Activated CD4-positive, alpha-beta T cell treated with anti-CD3 and anti-CD28 coated beads for 36 hours (primary cell): ENCODE data around the gene DUXA. TPM values are rescaled to one million over a fixed set of nuclear protein-coding genes. Genes with fewer than 3 reads are reported as not detected.

Experiments
- ATAC-seq: fragments of 200-7000 bp; cut with Tn5 transposase; one replicate; pipeline ENCODE4 v1.10.0; 2021; ENCODE audit warnings: mild to moderate bottlenecking, moderate library complexity
- CTCF ChIA-PET: fragments of 350-600 bp; sonication (Branson Sonifier 250); formaldehyde crosslinking; loops from one replicate; lab custom pipeline; 2021; ENCODE audit warnings: antibody characterized with exemption; lab: Charles Lee
- POLR2A ChIA-PET: fragments of 350-600 bp; sonication (Branson Sonifier 250); formaldehyde crosslinking; loops from one replicate; lab custom pipeline; 2021; ENCODE audit warnings: antibody characterized with exemption, inconsistent platforms; lab: Charles Lee
- DNase-seq: peaks from one replicate; pipeline ENCODE4 v3.0.0-alpha.2; 2020
- H3K27ac Mint-ChIP-seq: one replicate; pipeline ENCODE4 v1.8.0; 2021; ENCODE audit warnings: mixed read lengths
- H3K27me3 Mint-ChIP-seq: one replicate; pipeline ENCODE4 v1.8.0; 2021; ENCODE audit warnings: mixed read lengths
- H3K36me3 Mint-ChIP-seq: one replicate; pipeline ENCODE4 v1.8.0; 2021; ENCODE audit warnings: low read depth, mixed read lengths
- H3K4me1 Mint-ChIP-seq: one replicate; pipeline ENCODE4 v1.8.0; 2021; ENCODE audit warnings: mixed read lengths
- H3K4me3 Mint-ChIP-seq: one replicate; pipeline ENCODE4 v1.8.0; 2021; ENCODE audit warnings: mild to moderate bottlenecking, moderate library complexity, mixed read lengths
- H3K9me3 Mint-ChIP-seq: one replicate; pipeline ENCODE4 v1.8.0; 2021; ENCODE audit warnings: low read depth, mixed read lengths
- intact Hi-C, 2 experiments: fragments of 100-400 bp; cut with DNase I in 1 of 2; cut with micrococcal nuclease in 1 of 2; formaldehyde crosslinking; loops; one replicate each; pipeline versions ENCODE4 v1.14.2 to v1.15.1; 2022 to 2024; cut with DNase I, micrococcal nuclease
- total RNA-seq, 2 experiments: library from RNA; stranded (reverse); gene quantifications; one replicate each; pipeline ENCODE4 v1.2.3, GENCODE V29; 2021

DUXA gene
- total RNA-seq, 2 experiments from 2014 or later: not detected

DNA sequence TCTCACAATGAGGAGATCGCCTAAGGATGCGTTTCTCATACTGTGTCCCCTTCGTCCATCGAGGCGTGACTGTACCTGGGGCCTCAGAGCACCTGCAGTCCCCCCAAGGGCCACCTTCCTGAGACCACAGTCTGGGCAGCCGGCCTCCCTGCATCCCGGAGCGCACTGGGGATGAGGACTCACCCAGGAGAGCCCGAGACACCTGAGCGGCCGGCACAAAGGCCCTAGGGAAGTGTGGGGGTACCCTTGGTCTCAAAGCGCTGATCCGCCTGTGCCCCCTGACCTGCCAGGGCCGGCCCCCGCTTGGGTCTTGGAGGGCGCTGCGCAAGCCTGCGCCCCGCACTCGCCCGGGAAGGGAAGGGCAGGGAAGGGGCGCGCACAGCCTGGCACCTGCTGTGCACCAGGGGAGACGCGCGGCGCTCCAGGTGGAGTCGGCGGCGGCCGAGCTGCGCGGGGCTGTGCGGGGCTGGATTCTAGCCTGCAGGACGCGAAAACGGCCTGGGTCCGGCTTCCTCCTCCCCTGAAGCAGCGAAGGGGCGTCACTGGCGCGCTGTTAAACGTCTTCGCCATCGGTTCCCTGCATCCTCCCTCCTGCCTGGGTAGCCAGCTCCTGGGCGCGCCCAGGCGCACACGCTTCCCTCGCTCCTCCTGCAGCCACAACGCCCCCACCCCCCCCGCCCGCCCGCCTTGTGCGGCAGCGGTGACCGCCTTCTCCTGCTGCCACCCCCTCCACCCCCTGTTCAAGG is 61.1 kb downstream of the DUXA start:
- Mint-ChIP-seq H3K27ac (no peak overlapping the region), H3K9me3 (peaks cover 11% of the 10 kb centered on the region), H3K36me3 (peaks cover 3% of the 10 kb centered on the region), H3K4me3 (no peak overlapping the region), H3K4me1 (peaks cover 8% of the 10 kb centered on the region), H3K27me3 (peaks cover 5% of the 10 kb centered on the region)
- POLR2A ChIA-PET: no interaction called here
- intact Hi-C loops: loop anchor here in 1 of 2 experiments (2.0 to 10.0 kb wide), 2 partner anchors 619 to 1049 kb away; partner anchors contain the start of gene ZNF671
- CTCF ChIA-PET: no interaction called here
- DNase-seq: no peak
- no peak for ATAC-seq

Other genes starting within 250 kb of the DUXA start
- not detected for gene USP29, start 47.5 kb downstream of the DUXA start, total RNA-seq
- gene ZIM3, start 22.3 kb downstream of the DUXA start, total RNA-seq: not detected
- gene ZNF264, start 24.0 kb upstream of the DUXA start, total RNA-seq: 10 to 100 TPM; 14.8 to 21.1 TPM
- gene AURKC, start 63.5 kb upstream of the DUXA start, total RNA-seq: under 1 TPM; 0.55 to 0.79 TPM
- 1 to 10 TPM; 6.4 to 7.1 TPM for gene ZNF805, start 73.1 kb upstream of the DUXA start, total RNA-seq
- 10 to 100 TPM; 52.4 to 59.8 TPM for gene ZNF460, start 113.0 kb upstream of the DUXA start, total RNA-seq
- gene ZNF543, start 153.0 kb upstream of the DUXA start, total RNA-seq: 1 to 10 TPM; 5.8 to 6.2 TPM
- gene ZNF304, start 183.8 kb upstream of the DUXA start, total RNA-seq: 1 to 10 TPM; 6.2 TPM
- gene TRAPPC2B, start 196.1 kb upstream of the DUXA start, total RNA-seq: 1 to 10 TPM; 3.2 to 6.1 TPM
- gene ZNF547, start 196.1 kb upstream of the DUXA start, total RNA-seq: 1 to 10 TPM; 1.5 to 1.7 TPM
- gene ZNF548, start 222.4 kb upstream of the DUXA start, total RNA-seq: 10 to 100 TPM; 15.1 to 20.3 TPM
- 1 to 10 TPM; 6.4 to 8.3 TPM for gene ZNF17, start 243.7 kb upstream of the DUXA start, total RNA-seq